GM18907 (cell line): ENCODE results near the gene LRRC49.
"Not testable (repeated sequence)": the region's sequence is repeated elsewhere in the genome, so short reads cannot be mapped to it uniquely, and the experiment has no call there.

Experiments used
- ATAC-seq: cut with Tn5 transposase; IDR thresholded peaks from one replicate; pipeline ENCODE4 v1.9.1; 2021; ENCODE audit warnings: mild to moderate bottlenecking, moderate library complexity; ENCODE audit not compliant: unreplicated experiment

Gene LRRC49

DNA sequence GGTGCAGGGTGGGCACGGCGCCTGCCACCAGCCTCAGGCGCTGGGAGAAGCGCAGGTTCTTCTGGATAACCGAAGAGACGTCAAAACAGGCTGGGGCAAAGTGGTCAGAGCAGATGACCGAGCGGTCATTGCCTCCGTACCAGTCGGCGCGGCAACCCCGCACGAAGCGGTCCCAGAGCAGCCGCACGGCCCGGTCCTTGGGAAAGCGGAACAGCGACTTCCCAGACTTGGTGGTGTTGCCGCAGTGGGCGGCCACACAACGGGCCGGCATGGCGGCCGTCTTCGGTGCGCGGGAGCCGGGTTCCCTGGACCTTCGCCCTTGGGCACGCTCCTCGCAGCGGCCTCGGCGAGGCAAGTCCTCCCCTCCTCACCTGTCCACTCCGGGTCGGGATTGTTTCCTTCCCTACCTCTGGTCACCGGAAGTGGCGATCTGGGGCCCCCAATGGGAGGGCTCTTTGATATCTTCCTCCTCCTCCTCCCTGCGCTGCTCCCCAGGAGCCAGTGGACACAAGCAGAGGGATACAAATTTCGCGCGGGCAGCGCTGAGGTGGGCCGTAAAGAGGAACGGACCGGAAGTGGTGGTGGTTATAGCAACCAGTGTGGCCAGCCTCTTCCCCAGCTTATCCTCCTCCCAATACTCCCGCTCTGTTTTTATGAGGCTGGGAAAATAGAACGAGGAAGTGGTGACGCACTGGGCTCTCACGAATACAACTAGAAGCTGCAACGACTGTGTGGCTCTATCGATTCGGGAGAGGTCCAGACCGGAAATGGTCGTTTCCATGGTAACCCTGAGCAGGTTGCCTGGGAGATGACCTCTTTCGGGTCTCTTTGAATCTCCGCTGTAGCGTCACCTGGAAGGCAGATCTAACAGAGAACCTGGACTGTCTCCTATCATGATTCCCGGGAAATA, at the start of gene LRRC49, which contains the start of gene THAP10:
Gene LRRC49, plus strand, starts transcription at position 825 of the 910 bp plus-strand sequence. Its CDS starts 69 bp downstream, at position 894.
Gene THAP10, minus strand, starts transcription at position 432 of the 910 bp plus-strand sequence. Its CDS starts 161 bp downstream, at position 271.
- ATAC-seq = peak; percentile 88

GRCh38 chr15:70845602-70846360, 46.8 kb upstream of the LRRC49 start:
- ATAC-seq = no peak

DNA sequence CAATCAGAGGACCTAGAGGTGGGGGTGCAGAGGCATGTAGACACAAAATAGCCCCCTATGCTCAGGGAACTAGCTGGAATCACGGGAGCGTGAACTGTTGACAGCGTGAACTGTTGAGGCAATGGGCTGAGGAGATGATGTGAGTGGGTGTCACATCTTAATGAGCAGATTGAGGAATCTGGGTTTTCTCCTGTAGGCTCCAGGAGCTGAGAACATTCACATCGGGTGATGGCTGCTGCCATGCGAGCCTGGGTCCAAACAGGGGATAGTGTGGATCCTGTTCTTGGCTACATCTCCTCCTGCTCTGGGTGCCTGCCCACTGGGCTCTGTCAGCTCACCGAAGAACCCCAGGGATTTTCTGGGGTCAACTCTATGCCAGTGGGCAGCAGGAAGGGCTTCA, 40.7 kb upstream of the LRRC49 start:
- no peak for ATAC-seq

GRCh38 chr15:70852501-70853317, 39.9 kb upstream of the LRRC49 start:
- no peak for ATAC-seq

DNA sequence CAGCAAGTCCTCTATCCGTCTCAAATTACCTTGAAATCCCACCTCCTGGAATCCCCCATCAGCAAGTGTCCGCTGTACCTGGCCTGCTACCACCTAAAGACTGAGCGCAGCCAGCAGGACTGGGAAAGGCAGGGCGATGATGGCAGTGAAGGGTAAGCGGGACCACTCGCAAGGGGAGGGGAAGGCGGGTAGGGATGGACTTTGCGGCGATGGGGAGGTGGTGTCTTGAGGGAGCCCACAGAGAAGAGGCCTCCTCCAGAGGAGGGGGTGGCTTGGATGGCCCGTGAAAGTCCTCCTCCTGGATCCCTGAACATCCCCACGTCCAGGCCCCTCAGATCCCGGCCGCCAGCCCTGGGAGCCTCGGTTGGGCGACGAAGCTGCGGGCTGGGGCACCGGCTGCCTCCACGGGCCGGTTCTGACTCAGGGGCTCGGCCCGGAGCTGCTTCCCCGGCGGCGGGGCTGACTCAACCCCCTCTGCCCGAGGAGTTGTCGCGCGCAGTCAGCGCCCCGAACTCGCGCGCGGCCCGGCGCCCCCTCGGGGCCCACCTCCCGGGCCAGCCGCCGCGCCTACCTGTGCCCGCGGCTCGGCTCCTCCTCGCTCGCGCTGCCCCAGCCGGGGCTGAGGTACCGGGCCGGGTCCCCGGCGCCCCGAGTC, 39.2 kb upstream of the LRRC49 start:
- ATAC-seq = no peak

- no peak for ATAC-seq
These were observed 38.5 kb upstream of the LRRC49 start, which contains the start of gene LARP6 for GRCh38 chr15:70853973-70854665. Gene LARP6, minus strand, starts transcription at chr15:70854157. Its CDS starts 69 bp downstream, at chr15:70854088.

DNA sequence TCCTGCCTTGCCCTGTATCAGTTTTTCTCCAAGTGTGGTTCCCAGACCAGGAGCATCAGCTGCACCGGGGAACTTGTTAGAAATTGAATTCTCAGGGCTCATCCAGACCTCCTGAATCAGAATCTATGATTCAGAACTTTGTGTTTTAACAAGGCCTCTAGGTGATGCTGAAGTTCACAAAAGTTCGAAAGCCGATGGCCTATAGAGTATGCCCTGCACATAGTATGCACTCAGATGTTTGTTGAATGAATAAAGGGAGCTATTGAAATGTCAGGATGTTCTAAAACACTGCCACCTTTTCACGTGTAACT, 38.0 kb upstream of the LRRC49 start:
- no peak for ATAC-seq

- no peak for ATAC-seq
These were observed 36.9 kb upstream of the LRRC49 start for GRCh38 chr15:70855764-70856163.

DNA sequence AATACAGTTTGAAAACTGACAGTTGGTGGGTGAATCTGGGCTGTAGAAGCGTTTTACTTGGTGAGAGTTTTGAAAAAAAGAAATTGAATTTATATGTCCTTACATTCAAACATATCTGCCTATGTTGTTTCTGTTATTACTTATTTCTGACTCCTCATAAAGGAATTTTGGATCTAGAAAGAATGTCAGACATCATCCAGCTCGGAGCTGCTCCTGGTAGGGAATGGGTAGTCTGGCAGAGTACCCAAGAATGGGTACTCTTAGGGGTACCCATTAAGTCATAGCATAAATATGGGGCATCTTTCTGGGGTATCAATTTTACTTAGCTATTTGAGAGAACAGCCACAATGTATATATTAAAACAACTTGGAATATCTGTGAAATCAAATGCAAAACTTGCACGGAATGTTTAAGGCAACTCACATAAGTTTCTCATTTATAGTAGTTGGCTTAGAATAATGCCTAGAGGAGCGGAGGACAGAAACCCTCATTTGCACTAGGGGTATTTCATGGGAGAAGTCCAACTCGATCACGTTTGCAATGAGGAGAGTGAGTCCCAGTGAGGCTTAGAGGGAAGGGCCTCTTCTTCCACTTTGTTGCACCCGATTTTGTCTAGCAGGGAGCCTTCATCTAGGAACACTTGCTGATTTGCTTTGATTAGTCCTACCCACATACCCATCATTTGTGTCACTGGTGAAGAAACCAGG, 36.3 kb upstream of the LRRC49 start:
- ATAC-seq = no peak

- no peak for ATAC-seq
These were observed 35.6 kb upstream of the LRRC49 start for GRCh38 chr15:70856884-70857561.

GRCh38 chr15:70857562-70858285, 34.9 kb upstream of the LRRC49 start:
- ATAC-seq = no peak

GRCh38 chr15:70858614-70859321, 33.9 kb upstream of the LRRC49 start:
- ATAC-seq = not testable (repeated sequence)

DNA sequence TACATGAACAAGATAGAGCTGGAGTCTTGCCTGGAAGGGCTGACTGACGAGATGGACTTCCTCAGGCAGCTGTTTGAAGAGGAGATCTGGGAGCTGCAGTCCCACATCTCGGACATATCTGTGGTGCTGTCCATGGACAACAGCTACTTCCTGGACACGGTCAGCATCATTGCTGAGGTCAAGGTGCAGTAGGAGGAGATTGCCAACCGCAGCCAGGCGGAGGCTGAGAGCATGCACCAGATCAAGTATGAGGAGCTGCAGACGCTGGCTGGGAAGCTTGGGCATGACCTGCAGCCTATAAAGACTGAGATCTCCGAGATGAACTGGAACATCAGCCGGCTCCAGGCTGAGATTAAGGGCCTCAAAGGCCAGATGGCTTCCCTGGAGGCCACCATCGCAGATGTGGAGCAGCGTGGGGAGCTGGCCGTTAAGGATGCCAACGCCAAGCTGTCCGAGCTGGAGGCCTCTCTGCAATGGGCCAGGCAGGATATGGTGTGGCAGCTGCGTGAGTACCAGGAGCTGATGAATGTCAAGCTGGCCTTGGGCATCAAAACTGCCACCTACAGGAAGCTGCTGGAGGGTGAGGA, 33.2 kb upstream of the LRRC49 start:
- no peak for ATAC-seq

DNA sequence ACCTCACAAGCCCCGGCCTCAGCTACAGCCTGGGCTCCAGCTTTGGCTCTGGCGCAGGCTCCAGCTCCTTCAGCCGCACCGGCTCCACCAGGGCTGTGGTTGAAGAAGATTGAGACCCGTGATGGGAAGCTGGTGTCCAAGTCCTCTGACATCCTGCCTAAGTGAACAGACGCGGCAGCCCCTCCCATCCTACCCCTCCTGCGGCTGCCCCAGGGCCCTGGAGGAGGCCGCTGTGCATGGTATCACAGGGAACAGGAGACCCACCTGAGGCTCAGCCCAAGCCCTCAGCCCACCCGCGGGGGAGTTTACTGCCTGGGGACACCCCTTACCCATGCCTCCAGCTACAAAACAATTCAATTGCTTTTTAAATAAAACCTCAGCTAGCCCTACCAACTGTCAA, 32.6 kb upstream of the LRRC49 start:
- no peak for ATAC-seq

GRCh38 chr15:70863450-70864218, 29.0 kb upstream of the LRRC49 start:
- ATAC-seq = no peak

- ATAC-seq = no peak
These were observed 25.5 kb upstream of the LRRC49 start for GRCh38 chr15:70866982-70867641.
